Measurements from ENCODE around the gene BRDT. TPM values are rescaled to one million over a fixed set of nuclear protein-coding genes. Genes with fewer than 3 reads are reported as not detected.
"Not testable (repeated sequence)": the region's sequence is repeated elsewhere in the genome, so short reads cannot be mapped to it uniquely, and the experiment has no call there.

BRDT gene
- total RNA-seq, 1 donor from 2014 or later = not detected

DNA sequence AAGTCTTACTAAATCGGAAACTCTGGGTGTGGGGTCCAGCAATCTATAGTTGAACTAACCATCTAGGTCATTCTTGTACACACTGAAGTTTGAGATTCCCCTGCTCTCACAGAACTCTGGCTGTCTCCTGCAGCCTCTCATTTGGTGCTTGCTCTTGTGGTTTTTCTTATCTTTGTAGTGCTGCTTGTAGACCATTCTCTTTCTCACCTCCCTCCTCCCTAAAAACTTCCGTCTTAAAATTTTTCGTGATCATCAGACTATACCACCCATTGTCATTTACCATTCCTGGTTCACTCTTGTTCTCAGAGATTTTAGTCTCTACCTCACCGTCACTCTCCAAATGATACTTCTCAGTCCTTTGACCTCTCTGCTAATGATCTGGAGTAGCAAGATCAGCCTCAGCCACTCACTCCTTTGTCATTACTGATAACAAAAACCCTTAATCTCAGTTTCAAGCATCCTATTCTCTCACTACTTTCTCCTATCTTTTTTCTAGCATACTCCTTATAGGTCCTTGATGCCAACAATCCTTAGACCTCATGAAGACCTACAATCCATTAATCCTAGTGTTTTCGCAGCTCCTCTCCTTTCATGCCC is 67.6 kb downstream of the BRDT start:
- H3K36me3 ChIP-seq (ENCODE audit: insufficient read depth, low read length) = no peaks in the 10 kb centered on the region
- no peak overlapping the region for H3K4me3 ChIP-seq (ENCODE audit: insufficient read depth, low read depth, low read length)
- TF ChIP-seq, protein P1, sequence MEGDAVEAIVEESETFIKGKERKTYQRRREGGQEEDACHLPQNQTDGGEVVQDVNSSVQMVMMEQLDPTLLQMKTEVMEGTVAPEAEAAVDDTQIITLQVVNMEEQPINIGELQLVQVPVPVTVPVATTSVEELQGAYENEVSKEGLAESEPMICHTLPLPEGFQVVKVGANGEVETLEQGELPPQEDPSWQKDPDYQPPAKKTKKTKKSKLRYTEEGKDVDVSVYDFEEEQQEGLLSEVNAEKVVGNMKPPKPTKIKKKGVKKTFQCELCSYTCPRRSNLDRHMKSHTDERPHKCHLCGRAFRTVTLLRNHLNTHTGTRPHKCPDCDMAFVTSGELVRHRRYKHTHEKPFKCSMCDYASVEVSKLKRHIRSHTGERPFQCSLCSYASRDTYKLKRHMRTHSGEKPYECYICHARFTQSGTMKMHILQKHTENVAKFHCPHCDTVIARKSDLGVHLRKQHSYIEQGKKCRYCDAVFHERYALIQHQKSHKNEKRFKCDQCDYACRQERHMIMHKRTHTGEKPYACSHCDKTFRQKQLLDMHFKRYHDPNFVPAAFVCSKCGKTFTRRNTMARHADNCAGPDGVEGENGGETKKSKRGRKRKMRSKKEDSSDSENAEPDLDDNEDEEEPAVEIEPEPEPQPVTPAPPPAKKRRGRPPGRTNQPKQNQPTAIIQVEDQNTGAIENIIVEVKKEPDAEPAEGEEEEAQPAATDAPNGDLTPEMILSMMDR (IDR thresholded peaks at IDR 0.05; ENCODE audit: insufficient read depth, low read depth, low read length) = no peak
- no peak for TF ChIP-seq EZH2 (IDR thresholded peaks at IDR 0.05; ENCODE audit: insufficient read depth, low read length)
- H3K9me3 Mint-ChIP-seq (ENCODE audit: unreplicated experiment) = no peaks in the 10 kb centered on the region
- no peaks in the 10 kb centered on the region for H3K9me3 ChIP-seq (ENCODE audit: insufficient read depth, low read depth, low read length)
- H3K27me3 ChIP-seq (ENCODE audit: insufficient read depth, low read length) = no peaks in the 10 kb centered on the region
- H3K4me2 ChIP-seq (ENCODE audit: low read length) = no peak overlapping the region
- H3K36me3 Mint-ChIP-seq (ENCODE audit: low read depth, unreplicated experiment) = no peaks in the 10 kb centered on the region
- H3K9ac ChIP-seq (ENCODE audit: low read length) = no peak overlapping the region
- H3K4me3 Mint-ChIP-seq (ENCODE audit: unreplicated experiment) = no peak overlapping the region
- H3K4me1 Mint-ChIP-seq (ENCODE audit: low read depth, unreplicated experiment) = no peaks in the 10 kb centered on the region
- H4K20me1 ChIP-seq (ENCODE audit: insufficient read depth, low read length) = no peaks in the 10 kb centered on the region
- DNase-seq (ENCODE audit: low read depth) (no peak), FAIRE-seq (no peak)
- no peaks in the 10 kb centered on the region for H3K4me1 ChIP-seq (ENCODE audit: insufficient read depth, low read length)
- no peak overlapping the region for H3K27ac Mint-ChIP-seq (ENCODE audit: unreplicated experiment)
- no peak overlapping the region for H2AFZ ChIP-seq (ENCODE audit: low read depth, low read length)
- no peak overlapping the region for H3K27ac ChIP-seq (ENCODE audit: low read depth, low read length)
- no peaks in the 10 kb centered on the region for H3K27me3 Mint-ChIP-seq (ENCODE audit: low read depth, unreplicated experiment)
- H3K79me2 ChIP-seq (ENCODE audit: insufficient read depth, low read length) = no peaks in the 10 kb centered on the region

DNA sequence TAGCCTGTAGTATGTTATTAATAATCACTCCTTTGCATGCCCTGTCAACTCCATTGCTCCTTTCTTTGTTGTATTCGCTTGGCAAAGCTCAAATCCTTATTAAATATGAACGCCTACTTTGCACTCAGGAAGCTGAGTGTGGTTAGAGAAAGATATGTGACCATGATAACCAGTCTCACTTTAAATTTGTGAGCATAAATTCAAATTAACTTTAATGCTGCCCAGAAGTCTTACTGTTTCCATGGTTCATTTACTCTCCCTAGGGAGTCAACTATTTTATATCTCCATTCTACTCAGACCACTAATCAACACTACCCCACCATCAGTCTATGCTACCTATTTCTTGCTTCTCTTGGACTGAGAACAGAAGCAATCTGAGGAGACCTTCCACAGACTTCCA is 68.5 kb downstream of the BRDT start:
- DNase-seq (ENCODE audit: low read depth) = no peak
- H3K4me3 Mint-ChIP-seq (ENCODE audit: unreplicated experiment) = no peak overlapping the region
- no peaks in the 10 kb centered on the region for H3K36me3 Mint-ChIP-seq (ENCODE audit: low read depth, unreplicated experiment)

DNA sequence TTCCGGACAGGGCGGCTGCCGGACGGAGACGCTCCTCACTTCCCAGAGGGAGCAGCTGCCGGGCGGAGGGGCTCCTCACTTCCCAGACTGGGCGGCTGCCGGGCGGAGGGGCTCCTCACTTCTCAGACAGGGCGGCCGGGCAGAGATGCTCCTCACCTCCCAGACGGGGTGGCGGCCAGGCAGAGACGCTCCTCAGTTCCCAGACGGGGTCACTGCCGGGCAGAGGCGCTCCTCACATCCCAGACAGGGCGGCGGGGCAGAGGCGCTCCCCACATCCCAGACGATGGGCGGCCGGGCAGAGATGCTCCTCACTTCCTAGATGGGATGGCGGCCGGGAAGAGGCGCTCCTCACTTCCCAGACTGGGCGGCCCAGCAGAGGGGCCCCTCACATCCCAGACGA is 76.8 kb downstream of the BRDT start:
- not testable (repeated sequence) for DNase-seq (ENCODE audit: low read depth); H2AFZ ChIP-seq (ENCODE audit: low read depth, low read length); H3K27ac Mint-ChIP-seq (ENCODE audit: unreplicated experiment); H3K27me3 ChIP-seq (ENCODE audit: insufficient read depth, low read length); H3K4me1 Mint-ChIP-seq (ENCODE audit: low read depth, unreplicated experiment); H3K27me3 Mint-ChIP-seq (ENCODE audit: low read depth, unreplicated experiment); FAIRE-seq; H3K9me3 ChIP-seq (ENCODE audit: insufficient read depth, low read depth, low read length); H3K4me2 ChIP-seq (ENCODE audit: low read length); H3K9me3 Mint-ChIP-seq (ENCODE audit: unreplicated experiment); H3K36me3 Mint-ChIP-seq (ENCODE audit: low read depth, unreplicated experiment); H3K4me3 Mint-ChIP-seq (ENCODE audit: unreplicated experiment); H4K20me1 ChIP-seq (ENCODE audit: insufficient read depth, low read length); H3K27ac ChIP-seq (ENCODE audit: low read depth, low read length); H3K79me2 ChIP-seq (ENCODE audit: insufficient read depth, low read length); H3K36me3 ChIP-seq (ENCODE audit: insufficient read depth, low read length); H3K4me3 ChIP-seq (ENCODE audit: insufficient read depth, low read depth, low read length); H3K9ac ChIP-seq (ENCODE audit: low read length)
- H3K4me1 ChIP-seq (ENCODE audit: insufficient read depth, low read length) = peaks cover 14% of the 10 kb centered on the region

More for the DNA sequence above, 68.5 kb downstream of the BRDT start:
- Histone ChIP-seq H2AFZ (ENCODE audit: low read depth, low read length) (no peak overlapping the region), H3K4me2 (ENCODE audit: low read length) (no peak overlapping the region), H3K9me3 (ENCODE audit: insufficient read depth, low read depth, low read length) (no peaks in the 10 kb centered on the region), H3K9ac (ENCODE audit: low read length) (no peak overlapping the region), H3K79me2 (ENCODE audit: insufficient read depth, low read length) (no peaks in the 10 kb centered on the region), H3K4me1 (ENCODE audit: insufficient read depth, low read length) (no peaks in the 10 kb centered on the region), H3K27ac (ENCODE audit: low read depth, low read length) (no peak overlapping the region), H3K36me3 (ENCODE audit: insufficient read depth, low read length) (no peaks in the 10 kb centered on the region), H3K4me3 (ENCODE audit: insufficient read depth, low read depth, low read length) (no peak overlapping the region), H4K20me1 (ENCODE audit: insufficient read depth, low read length) (no peaks in the 10 kb centered on the region), H3K27me3 (ENCODE audit: insufficient read depth, low read length) (no peaks in the 10 kb centered on the region)
- no peaks in the 10 kb centered on the region for H3K27me3 Mint-ChIP-seq (ENCODE audit: low read depth, unreplicated experiment)
- FAIRE-seq = no peak
- no peaks in the 10 kb centered on the region for H3K4me1 Mint-ChIP-seq (ENCODE audit: low read depth, unreplicated experiment)
- no peak overlapping the region for H3K27ac Mint-ChIP-seq (ENCODE audit: unreplicated experiment)
- TF ChIP-seq, protein P1 (IDR thresholded peaks at IDR 0.05; ENCODE audit: insufficient read depth, low read depth, low read length) = no peak
- TF ChIP-seq EZH2 (IDR thresholded peaks at IDR 0.05; ENCODE audit: insufficient read depth, low read length) = no peak
- H3K9me3 Mint-ChIP-seq (ENCODE audit: unreplicated experiment) = peaks cover 1% of the 10 kb centered on the region

Measured in astrocyte (in vitro differentiated cells and primary cell).